Sigmoid colon (tissue), 4 donors: ENCODE data around the gene AHCYL2.

ENCODE experiments used
- CTCF ChIP-seq, 4 experiments: fragments of 450-650 bp in 3 of 4; fragments of 200-600 bp in 1 of 4; IDR thresholded peaks; one replicate each; pipeline ENCODE4 v1.5.1; 2016 to 2019; ENCODE audit warnings: antibody characterized with exemption in 4 of 4, mild to moderate bottlenecking in 3 of 4, moderate library complexity in 2 of 4
- EP300 ChIP-seq, 4 donors: sonication (generic); formaldehyde crosslinking; IDR thresholded peaks; one replicate each; pipeline ENCODE4 v1.6.1; 2017; ENCODE audit warnings: antibody characterized with exemption in 4 of 4
- POLR2A ChIP-seq, 2 donors: fragments of 450-650 bp; IDR thresholded peaks; one replicate each; pipeline ENCODE4 v1.6.1; 2016; ENCODE audit warnings: antibody characterized with exemption in 2 of 2, mild to moderate bottlenecking in 2 of 2, moderate library complexity in 2 of 2
- POLR2AphosphoS5 ChIP-seq, 4 donors: sonication (generic); formaldehyde crosslinking; IDR thresholded peaks; one replicate each; pipeline ENCODE4 v1.6.1; 2017; ENCODE audit warnings: antibody characterized with exemption in 4 of 4

GRCh38 chr7:129327076-129327475 lies 102.2 kb downstream of the AHCYL2 start:
- TF ChIP-seq CTCF (IDR thresholded peaks at IDR 0.05) (no peak), POLR2A (IDR thresholded peaks at IDR 0.05) (no peak), POLR2AphosphoS5 (IDR thresholded peaks at IDR 0.05) (no peak), EP300 (IDR thresholded peaks at IDR 0.05) (no peak)
